Measurements from ENCODE around the gene CAMK1D.

GRCh38 chr10:12353399-12354242 lies 4.3 kb downstream of the CAMK1D start:
- no peak for TF ChIP-seq CTCF (conservative IDR thresholded peaks at IDR 0.05; ENCODE audit: low read depth, low read length)
- TF ChIP-seq RFX5 (IDR thresholded peaks at IDR 0.05; ENCODE audit: low read depth, low read length) = no peak
- TF ChIP-seq ELK1 (IDR thresholded peaks at IDR 0.05; ENCODE audit: borderline replicate concordance, low read depth, low read length) = no peak
- TF ChIP-seq USF2 (IDR thresholded peaks at IDR 0.05; ENCODE audit: low read depth, low read length) = no peak
- no peak for TF ChIP-seq POLR2A (IDR thresholded peaks at IDR 0.05; ENCODE audit: low read depth, low read length)
- TF ChIP-seq RAD21 (IDR thresholded peaks at IDR 0.05; ENCODE audit: low read length) = no peak

Data from IMR-90 (cell line).